Eye (tissue), 1 donor: ENCODE data around the gene NOMO2.
"Not testable (repeated sequence)": the region's sequence is repeated elsewhere in the genome, so short reads cannot be mapped to it uniquely, and the experiment has no call there.

Experiments
- DNase-seq: peaks from one replicate; pipeline ENCODE4 v3.0.0-alpha.2; 2015

Gene NOMO2, protein sequence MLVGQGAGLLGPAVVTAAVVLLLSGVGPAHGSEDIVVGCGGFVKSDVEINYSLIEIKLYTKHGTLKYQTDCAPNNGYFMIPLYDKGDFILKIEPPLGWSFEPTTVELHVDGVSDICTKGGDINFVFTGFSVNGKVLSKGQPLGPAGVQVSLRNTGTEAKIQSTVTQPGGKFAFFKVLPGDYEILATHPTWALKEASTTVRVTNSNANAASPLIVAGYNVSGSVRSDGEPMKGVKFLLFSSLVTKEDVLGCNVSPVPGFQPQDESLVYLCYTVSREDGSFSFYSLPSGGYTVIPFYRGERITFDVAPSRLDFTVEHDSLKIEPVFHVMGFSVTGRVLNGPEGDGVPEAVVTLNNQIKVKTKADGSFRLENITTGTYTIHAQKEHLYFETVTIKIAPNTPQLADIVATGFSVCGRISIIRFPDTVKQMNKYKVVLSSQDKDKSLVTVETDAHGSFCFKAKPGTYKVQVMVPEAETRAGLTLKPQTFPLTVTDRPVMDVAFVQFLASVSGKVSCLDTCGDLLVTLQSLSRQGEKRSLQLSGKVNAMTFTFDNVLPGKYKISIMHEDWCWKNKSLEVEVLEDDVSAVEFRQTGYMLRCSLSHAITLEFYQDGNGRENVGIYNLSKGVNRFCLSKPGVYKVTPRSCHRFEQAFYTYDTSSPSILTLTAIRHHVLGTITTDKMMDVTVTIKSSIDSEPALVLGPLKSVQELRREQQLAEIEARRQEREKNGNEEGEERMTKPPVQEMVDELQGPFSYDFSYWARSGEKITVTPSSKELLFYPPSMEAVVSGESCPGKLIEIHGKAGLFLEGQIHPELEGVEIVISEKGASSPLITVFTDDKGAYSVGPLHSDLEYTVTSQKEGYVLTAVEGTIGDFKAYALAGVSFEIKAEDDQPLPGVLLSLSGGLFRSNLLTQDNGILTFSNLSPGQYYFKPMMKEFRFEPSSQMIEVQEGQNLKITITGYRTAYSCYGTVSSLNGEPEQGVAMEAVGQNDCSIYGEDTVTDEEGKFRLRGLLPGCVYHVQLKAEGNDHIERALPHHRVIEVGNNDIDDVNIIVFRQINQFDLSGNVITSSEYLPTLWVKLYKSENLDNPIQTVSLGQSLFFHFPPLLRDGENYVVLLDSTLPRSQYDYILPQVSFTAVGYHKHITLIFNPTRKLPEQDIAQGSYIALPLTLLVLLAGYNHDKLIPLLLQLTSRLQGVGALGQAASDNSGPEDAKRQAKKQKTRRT

GRCh38 chr16:18561727-18562314 is at the start of gene NOMO2:
TSS of gene NOMO2 (minus strand) at chr16:18562097. CDS start at chr16:18562040, 57 bp downstream.
- DNase-seq, result peak; percentile 31

- DNase-seq, result not testable (repeated sequence)
These were observed 48.4 kb upstream of the NOMO2 start for GRCh38 chr16:18610147-18610803.

- DNase-seq, result not testable (repeated sequence)
These were observed 46.4 kb upstream of the NOMO2 start for GRCh38 chr16:18608271-18608670.

GRCh38 chr16:18603572-18604246 is 41.8 kb upstream of the NOMO2 start:
- not testable (repeated sequence) for DNase-seq

DNA sequence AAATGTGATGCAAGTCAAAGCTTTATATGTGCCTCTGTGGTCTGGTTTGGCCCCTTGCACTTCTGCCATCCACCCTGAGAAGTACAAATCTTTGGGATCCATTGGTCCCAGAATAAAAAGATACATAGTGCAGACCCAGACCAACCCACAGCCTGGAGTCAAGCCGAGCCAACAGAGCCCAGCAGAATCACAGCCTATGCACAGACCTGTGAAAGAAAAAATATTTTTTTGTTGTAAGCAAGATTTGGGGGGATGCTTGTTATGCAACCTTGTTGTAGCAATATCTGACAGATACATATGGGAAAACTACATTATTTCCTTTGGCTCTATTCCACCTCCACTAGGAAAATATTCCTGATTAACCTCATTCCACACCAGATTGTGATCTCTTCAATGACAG is 36.7 kb upstream of the NOMO2 start:
- DNase-seq, result not testable (repeated sequence)

DNA sequence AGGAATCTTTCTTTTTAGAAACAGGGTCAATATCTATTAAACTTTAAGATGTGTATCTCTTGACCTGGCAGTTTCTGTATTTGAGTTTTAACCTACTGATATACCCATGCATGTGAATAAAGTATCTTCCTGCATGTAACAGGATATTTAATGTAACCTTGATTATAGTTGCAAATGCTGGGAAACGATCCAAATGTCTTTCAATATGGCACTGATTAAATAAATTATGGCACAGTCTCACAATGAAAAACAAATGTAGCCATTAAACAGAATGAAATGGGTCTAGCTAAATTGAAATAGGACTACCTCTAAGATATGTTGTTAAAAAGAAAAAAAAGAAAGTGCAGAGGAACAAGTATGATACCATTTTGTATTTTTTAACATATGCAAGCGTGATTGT is 35.8 kb upstream of the NOMO2 start:
- DNase-seq, result not testable (repeated sequence)

GRCh38 chr16:18597319-18597718 is 35.4 kb upstream of the NOMO2 start:
- peak; percentile 18 for DNase-seq

- DNase-seq, result not testable (repeated sequence)
These were observed 33.9 kb upstream of the NOMO2 start for GRCh38 chr16:18595796-18596195.

GRCh38 chr16:18594880-18595279 is 33.0 kb upstream of the NOMO2 start:
- not testable (repeated sequence) for DNase-seq

DNA sequence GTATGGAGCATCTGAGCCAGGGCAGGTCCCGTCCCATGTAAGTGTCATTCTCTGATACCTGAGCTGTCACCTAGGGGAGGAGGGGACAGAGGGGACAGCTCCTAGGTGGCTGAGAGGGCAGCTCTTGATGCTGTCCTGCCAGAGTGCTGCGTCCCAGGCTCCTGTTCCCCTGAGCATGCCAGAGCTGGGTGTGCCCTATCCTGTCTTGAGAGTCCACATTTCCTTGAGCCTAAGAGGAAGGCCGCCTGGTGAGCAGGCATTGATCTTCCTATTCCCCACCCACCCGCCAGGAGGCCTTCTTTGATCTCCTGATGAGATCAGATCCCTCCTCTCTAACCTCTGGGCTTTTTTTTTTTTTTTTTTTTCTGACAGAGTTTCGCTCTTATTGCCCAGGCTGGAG is 32.0 kb upstream of the NOMO2 start:
- DNase-seq, result not testable (repeated sequence)

GRCh38 chr16:18592982-18593381 is 31.1 kb upstream of the NOMO2 start:
- DNase-seq, result not testable (repeated sequence)

GRCh38 chr16:18591908-18592307 is 30.0 kb upstream of the NOMO2 start:
- DNase-seq, result peak; percentile 36

DNA sequence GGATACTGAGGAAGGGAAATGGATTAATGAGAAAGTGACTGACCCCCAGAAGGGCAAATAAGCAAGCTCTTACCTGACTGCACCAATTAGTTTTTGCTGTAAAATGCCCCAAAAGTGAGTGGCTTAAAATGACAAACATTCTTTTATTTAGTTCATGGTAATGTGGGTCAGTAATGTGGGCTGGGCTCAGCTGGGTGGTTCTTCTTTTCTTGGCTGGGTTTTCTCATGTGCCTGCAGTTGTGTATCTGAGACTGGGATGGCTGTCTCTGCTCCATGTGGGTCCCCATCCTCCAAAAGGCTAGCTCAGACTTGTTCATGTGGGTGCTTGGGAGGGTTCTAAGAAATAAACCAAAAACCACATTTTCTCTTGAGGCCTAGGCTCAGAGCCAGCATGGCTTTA is 29.5 kb upstream of the NOMO2 start:
- DNase-seq, result not testable (repeated sequence)

DNA sequence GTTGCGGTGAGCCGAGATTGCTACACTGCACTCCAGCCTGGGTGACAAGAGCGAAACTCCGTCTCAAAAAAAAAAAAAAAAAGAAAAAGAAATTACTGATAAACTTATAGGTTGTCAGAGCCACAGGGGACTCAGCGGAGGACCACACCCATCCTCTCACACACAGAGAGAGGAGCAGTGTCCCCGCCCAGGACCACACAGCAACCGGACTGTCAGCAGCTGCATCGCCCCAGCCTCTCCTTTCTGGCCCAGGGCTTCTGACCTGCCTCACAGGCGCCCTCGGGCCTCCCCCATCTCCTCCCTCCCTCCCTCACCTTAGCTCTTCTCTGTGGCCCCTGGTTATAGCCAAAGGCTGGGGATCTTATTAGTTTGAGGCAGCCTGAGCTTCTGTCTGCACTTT is 27.9 kb upstream of the NOMO2 start:
- not testable (repeated sequence) for DNase-seq

- not testable (repeated sequence) for DNase-seq
These were observed 25.0 kb upstream of the NOMO2 start for GRCh38 chr16:18586560-18587540.

- DNase-seq, result not testable (repeated sequence)
These were observed 23.9 kb upstream of the NOMO2 start for GRCh38 chr16:18585789-18586188.

DNA sequence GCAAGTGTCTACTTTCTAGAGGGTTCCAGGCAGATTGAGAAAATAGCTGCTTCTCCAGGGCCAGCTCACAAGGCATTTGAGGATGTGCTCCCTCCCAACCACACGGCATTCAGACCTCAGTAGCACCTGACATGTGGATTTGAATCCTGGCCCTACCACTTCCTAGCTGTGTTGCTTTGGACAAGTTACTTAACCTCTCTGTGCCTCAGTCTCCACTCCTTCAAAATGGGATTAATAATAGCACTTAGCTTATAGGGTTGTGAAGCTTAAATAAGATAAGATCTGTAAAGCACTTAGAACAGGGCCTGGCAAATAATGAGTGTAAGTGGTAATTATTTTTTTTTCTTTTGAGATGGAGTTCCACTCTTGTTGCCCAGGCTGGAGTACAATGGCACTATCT is 21.0 kb upstream of the NOMO2 start:
- no peak for DNase-seq

DNA sequence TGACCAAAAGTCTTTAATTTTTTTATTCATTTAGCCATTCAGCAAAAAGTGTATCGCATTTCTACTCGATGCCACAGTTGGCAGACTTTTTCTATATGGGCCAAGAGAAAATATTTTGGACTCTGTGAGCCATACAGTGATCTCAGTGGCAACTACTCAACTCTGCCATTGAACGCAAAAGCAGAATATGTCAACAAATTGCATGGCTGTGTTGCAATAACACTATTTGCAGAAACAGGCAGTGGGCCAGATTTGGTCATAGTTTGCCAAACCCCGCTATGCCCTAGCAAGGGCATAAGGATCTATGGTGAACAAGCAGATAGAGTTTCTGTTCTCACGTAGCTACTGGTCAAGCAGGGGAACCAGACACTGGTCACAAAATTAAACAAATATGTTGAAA is 18.5 kb upstream of the NOMO2 start:
- not testable (repeated sequence) for DNase-seq

DNA sequence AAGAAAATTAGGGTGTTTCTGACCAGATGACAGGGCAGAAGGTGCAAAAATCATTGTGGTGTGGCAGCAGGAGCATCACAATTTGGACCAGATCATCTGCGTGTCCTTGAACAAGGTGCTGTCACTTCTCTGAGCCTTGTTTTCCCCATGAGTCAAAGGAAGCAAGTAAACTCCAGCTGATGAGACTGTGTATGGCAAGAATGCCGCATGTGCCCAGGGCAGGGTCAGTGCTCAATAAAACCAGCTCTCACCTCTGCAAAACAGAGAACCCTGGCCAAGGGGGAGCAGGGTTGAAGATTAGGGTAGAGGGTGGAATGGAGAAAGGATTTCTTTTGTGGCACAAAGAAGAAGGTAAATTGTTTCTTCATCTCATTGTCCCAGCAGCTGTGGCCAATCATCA is 17.4 kb upstream of the NOMO2 start:
- not testable (repeated sequence) for DNase-seq

- not testable (repeated sequence) for DNase-seq
These were observed 16.0 kb upstream of the NOMO2 start for GRCh38 chr16:18577942-18578341.
